ENCODE data around the gene GNG3.

DNA sequence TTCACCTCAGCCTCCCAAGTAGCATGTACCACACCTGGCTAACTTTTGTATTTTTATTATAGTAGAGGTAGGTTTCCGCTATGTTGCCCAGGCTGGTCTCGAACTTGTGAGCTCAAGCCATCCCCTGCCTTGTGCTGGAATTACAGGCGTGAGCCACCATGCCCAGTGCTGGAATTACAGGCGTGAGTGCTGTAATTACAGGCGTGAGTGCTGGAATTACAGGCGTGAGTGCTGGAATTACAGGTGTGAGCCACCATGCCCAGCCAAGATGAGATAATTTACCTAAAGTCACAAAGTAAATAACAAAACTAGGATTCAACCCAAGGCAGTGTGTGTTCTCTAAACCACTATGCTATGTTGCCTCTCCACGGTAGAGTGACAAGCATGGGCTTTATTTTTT lies 25.0 kb upstream of the GNG3 start:
- TF ChIP-seq EP300 (IDR thresholded peaks at IDR 0.05; ENCODE audit: borderline replicate concordance) (no peak), YY1 (IDR thresholded peaks at IDR 0.05; ENCODE audit: low read depth) (no peak), RAD21 (IDR thresholded peaks at IDR 0.05; ENCODE audit: low read depth) (no peak), EGR1 (IDR thresholded peaks at IDR 0.05) (no peak), TAF1 (IDR thresholded peaks at IDR 0.05; ENCODE audit: low read depth) (no peak), CEBPB (IDR thresholded peaks at IDR 0.05) (no peak), REST (IDR thresholded peaks at IDR 0.05; ENCODE audit: low read depth) (no peak), FOXM1 (IDR thresholded peaks at IDR 0.05; ENCODE audit: borderline replicate concordance, low read depth) (no peak), TEAD4 (IDR thresholded peaks at IDR 0.05) (no peak), NFIC (IDR thresholded peaks at IDR 0.05) (no peak), TCF12 (IDR thresholded peaks at IDR 0.05; ENCODE audit: low read depth) (no peak)
- TF ChIP-seq, protein P1, sequence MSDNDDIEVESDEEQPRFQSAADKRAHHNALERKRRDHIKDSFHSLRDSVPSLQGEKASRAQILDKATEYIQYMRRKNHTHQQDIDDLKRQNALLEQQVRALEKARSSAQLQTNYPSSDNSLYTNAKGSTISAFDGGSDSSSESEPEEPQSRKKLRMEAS (IDR thresholded peaks at IDR 0.05) = no peak
- TF ChIP-seq, protein P2, sequence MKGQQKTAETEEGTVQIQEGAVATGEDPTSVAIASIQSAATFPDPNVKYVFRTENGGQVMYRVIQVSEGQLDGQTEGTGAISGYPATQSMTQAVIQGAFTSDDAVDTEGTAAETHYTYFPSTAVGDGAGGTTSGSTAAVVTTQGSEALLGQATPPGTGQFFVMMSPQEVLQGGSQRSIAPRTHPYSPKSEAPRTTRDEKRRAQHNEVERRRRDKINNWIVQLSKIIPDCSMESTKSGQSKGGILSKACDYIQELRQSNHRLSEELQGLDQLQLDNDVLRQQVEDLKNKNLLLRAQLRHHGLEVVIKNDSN (IDR thresholded peaks at IDR 0.05) = no peak
